HCT116 (cell line): ENCODE results near the gene LYRM4.

Experiments used
- CBX3 ChIP-seq: IDR thresholded peaks from 2 replicates; pipeline ENCODE4 v1.6.1; 2012; ENCODE audit warnings: low read depth
- CTCF ChIP-seq, 3 experiments: fragments of 200-600 bp in 1 of 3; sonication (generic) in 1 of 3; IDR thresholded peaks in 2 of 3; conservative IDR thresholded peaks in 1 of 3; 2 replicates each; pipeline ENCODE4 v1.5.1; 2012 to 2017; ENCODE audit warnings: low read depth in 2 of 3, low read length in 2 of 3, antibody characterized with exemption in 1 of 3, borderline replicate concordance in 1 of 3, control low read depth in 1 of 3, mild to moderate bottlenecking in 1 of 3, mixed read lengths in 1 of 3, mixed run types in 1 of 3, moderate library complexity in 1 of 3; ENCODE audit not compliant: insufficient read depth in 1 of 3
- EZH2phosphoT487 ChIP-seq: fragments of 200-600 bp; IDR thresholded peaks from 2 replicates; pipeline ENCODE4 v1.6.1; 2018; ENCODE audit warnings: antibody characterized with exemption, borderline replicate concordance
- MAX ChIP-seq: IDR thresholded peaks from 2 replicates; pipeline ENCODE4 v1.6.1; 2012
- POLR2A ChIP-seq: IDR thresholded peaks from 2 replicates; pipeline ENCODE4 v1.7.0; 2011; ENCODE audit warnings: borderline replicate concordance; ENCODE audit not compliant: insufficient read depth, insufficient read length; ENCODE audit errors: extremely low read depth
- POLR2AphosphoS5 ChIP-seq: IDR thresholded peaks from 2 replicates; pipeline ENCODE4 v1.6.1; 2011; ENCODE audit warnings: mild to moderate bottlenecking, low read depth, low read length, moderate library complexity
- RAD21 ChIP-seq: IDR thresholded peaks from 2 replicates; pipeline ENCODE4 v1.6.1; 2012; ENCODE audit warnings: low read depth, mild to moderate bottlenecking
- REST ChIP-seq: IDR thresholded peaks from 2 replicates; pipeline ENCODE4 v1.6.1; 2012; ENCODE audit warnings: low read depth
- SP1 ChIP-seq: IDR thresholded peaks from 2 replicates; pipeline ENCODE4 v1.6.1; 2012; ENCODE audit warnings: low read depth
- ZFX ChIP-seq: fragments of 450-650 bp; IDR thresholded peaks from 2 replicates; pipeline ENCODE4 v1.6.1; 2017

- TF ChIP-seq RAD21 (no peak), CBX3 (no peak), CTCF (IDR thresholded peaks at IDR 0.05 in 2 of 3, conservative IDR thresholded peaks at IDR 0.05 in 1 of 3; ENCODE audit: borderline replicate concordance in 1 of 3, insufficient read depth in 1 of 3, low read depth in 2 of 3, low read length in 2 of 3) (no peak), POLR2A (no peak), POLR2AphosphoS5 (no peak), SP1 (no peak), ZFX (no peak), EZH2phosphoT487 (no peak), REST (no peak), MAX (no peak)
Measured at GRCh38 chr6:5138995-5139827, 121.5 kb downstream of the LYRM4 start.
